Fibroblast of mammary gland (primary cell): ENCODE results near the gene GBGT1.
"Not testable (repeated sequence)": the region's sequence is repeated elsewhere in the genome, so short reads cannot be mapped to it uniquely, and the experiment has no call there.

ENCODE experiments used
- DNase-seq: peaks from one replicate; pipeline ENCODE4 v3.0.0-alpha.2; 2010; ENCODE audit warnings: low read depth
- H3K4me3 ChIP-seq: 2 replicates; pipeline ENCODE4 v1.5.1; 2011; ENCODE audit warnings: low read depth, mild to moderate bottlenecking, low read length, moderate library complexity; ENCODE audit not compliant: control insufficient read depth
- CTCF ChIP-seq: conservative IDR thresholded peaks from 2 replicates; pipeline ENCODE4 v1.5.1; 2011; ENCODE audit warnings: low read depth, low read length, inconsistent platforms; ENCODE audit not compliant: control insufficient read depth, insufficient read depth

Gene GBGT1

GRCh38 chr9:133163504-133164172 lies at the start of gene GBGT1:
Gene GBGT1 (minus strand): TSS chr9:133163914. CDS start chr9:133162412, 1,502 bp downstream.
- no peak for DNase-seq
- no peak for TF ChIP-seq CTCF
- peak within 1 kb of the TSS; percentile 47 for H3K4me3 ChIP-seq

GRCh38 chr9:133210609-133211008 lies 46.9 kb upstream of the GBGT1 start:
- H3K4me3 ChIP-seq, result no peak overlapping the region
- TF ChIP-seq CTCF, result no peak
- DNase-seq, result no peak

GRCh38 chr9:133210202-133210532 lies 46.5 kb upstream of the GBGT1 start:
- DNase-seq, result no peak
- no peak for TF ChIP-seq CTCF
- H3K4me3 ChIP-seq, result no peak overlapping the region

- H3K4me3 ChIP-seq, DNase-seq: not testable (repeated sequence)
These were observed 45.9 kb upstream of the GBGT1 start for GRCh38 chr9:133209327-133210201.

GRCh38 chr9:133208880-133209300 lies 45.2 kb upstream of the GBGT1 start, which contains the start of gene OBP2B:
Gene OBP2B (minus strand): TSS chr9:133209250. CDS start chr9:133209199, 51 bp downstream.
- DNase-seq, H3K4me3 ChIP-seq: not testable (repeated sequence)

- not testable (repeated sequence) for H3K4me3 ChIP-seq, DNase-seq
These were observed 44.6 kb upstream of the GBGT1 start for GRCh38 chr9:133208171-133208879.

GRCh38 chr9:133207540-133208170 lies 43.9 kb upstream of the GBGT1 start:
- no peak for DNase-seq
- no peak for TF ChIP-seq CTCF
- no peak overlapping the region for H3K4me3 ChIP-seq
